ENCODE data around the gene ZNF554.

DNA sequence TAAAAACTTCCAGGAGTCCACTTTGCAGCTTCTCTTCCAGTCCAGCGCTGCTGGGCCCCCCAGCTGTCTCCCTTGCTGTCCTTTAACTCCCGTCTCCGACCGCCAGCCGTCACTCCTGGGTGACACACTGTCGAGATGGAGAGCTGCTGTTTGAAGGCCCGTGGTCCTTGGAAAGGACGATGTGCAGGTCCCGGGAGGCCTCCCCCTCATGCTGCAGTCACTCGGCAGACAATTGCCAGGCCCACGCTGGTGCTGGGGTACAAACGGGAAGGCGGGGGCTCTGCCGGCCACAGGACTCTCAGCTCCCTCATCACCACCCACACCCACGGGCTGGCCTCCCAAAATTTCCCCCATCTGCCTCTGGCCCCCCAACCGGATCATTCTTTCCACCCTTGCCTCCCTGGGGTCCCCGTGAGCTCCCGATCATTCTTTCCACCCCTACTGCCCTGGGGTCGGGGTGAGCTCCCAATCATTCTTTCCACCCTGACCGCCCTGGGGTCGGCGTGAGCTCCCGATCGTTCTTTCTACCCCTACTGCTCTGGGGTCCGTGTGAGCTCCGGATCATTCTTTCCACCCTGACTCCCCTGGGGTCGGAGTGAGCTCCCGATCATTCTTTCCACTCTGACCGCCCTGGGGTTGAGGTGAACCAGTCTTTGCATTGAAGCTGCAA is 16.0 kb upstream of the ZNF554 start:
- TF ChIP-seq RFX5 (IDR thresholded peaks at IDR 0.05; ENCODE audit: low read length) (no peak), POLR2AphosphoS5 (IDR thresholded peaks at IDR 0.05; ENCODE audit: low read depth, low read length) (no peak), FOXJ3 (CRISPR knock-in tag; IDR thresholded peaks at IDR 0.05) (no peak), REST (IDR thresholded peaks at IDR 0.05; ENCODE audit: low read depth, low read length) (no peak), JUND (IDR thresholded peaks at IDR 0.05) (no peak), NFIC (IDR thresholded peaks at IDR 0.05; ENCODE audit: borderline replicate concordance) (no peak), RXRA (IDR thresholded peaks at IDR 0.05; ENCODE audit: borderline replicate concordance, low read depth) (no peak), GABPA (IDR thresholded peaks at IDR 0.05; ENCODE audit: low read depth) (no peak), CHD2 (IDR thresholded peaks at IDR 0.05; ENCODE audit: low read length, partially characterized antibody) (no peak), SIN3A (IDR thresholded peaks at IDR 0.05; ENCODE audit: borderline replicate concordance, low read depth, low read length) (no peak)
- TF ChIP-seq, protein P1, sequence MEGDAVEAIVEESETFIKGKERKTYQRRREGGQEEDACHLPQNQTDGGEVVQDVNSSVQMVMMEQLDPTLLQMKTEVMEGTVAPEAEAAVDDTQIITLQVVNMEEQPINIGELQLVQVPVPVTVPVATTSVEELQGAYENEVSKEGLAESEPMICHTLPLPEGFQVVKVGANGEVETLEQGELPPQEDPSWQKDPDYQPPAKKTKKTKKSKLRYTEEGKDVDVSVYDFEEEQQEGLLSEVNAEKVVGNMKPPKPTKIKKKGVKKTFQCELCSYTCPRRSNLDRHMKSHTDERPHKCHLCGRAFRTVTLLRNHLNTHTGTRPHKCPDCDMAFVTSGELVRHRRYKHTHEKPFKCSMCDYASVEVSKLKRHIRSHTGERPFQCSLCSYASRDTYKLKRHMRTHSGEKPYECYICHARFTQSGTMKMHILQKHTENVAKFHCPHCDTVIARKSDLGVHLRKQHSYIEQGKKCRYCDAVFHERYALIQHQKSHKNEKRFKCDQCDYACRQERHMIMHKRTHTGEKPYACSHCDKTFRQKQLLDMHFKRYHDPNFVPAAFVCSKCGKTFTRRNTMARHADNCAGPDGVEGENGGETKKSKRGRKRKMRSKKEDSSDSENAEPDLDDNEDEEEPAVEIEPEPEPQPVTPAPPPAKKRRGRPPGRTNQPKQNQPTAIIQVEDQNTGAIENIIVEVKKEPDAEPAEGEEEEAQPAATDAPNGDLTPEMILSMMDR (IDR thresholded peaks at IDR 0.05): no peak
- TF ChIP-seq, protein P2, sequence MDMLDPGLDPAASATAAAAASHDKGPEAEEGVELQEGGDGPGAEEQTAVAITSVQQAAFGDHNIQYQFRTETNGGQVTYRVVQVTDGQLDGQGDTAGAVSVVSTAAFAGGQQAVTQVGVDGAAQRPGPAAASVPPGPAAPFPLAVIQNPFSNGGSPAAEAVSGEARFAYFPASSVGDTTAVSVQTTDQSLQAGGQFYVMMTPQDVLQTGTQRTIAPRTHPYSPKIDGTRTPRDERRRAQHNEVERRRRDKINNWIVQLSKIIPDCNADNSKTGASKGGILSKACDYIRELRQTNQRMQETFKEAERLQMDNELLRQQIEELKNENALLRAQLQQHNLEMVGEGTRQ (IDR thresholded peaks at IDR 0.05; ENCODE audit: borderline replicate concordance, low read depth, low read length): no peak
- TF ChIP-seq, protein P3, sequence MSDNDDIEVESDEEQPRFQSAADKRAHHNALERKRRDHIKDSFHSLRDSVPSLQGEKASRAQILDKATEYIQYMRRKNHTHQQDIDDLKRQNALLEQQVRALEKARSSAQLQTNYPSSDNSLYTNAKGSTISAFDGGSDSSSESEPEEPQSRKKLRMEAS (IDR thresholded peaks at IDR 0.05; ENCODE audit: low read depth): no peak
